H1 (cell line): ENCODE measurements around the gene ZBTB45. TPM values are rescaled to one million over a fixed set of nuclear protein-coding genes. Genes with fewer than 3 reads are reported as not detected.
A peak's percentile ranks its signal among the peaks of the same experiment; 100 is the strongest.

Experiments
- ATF2 ChIP-seq: IDR thresholded peaks from 2 replicates; pipeline ENCODE4 v1.6.1; 2012; ENCODE audit warnings: low read length, inconsistent platforms
- CREB1 ChIP-seq: IDR thresholded peaks from 2 replicates; pipeline ENCODE4 v1.6.1; 2012; ENCODE audit warnings: inconsistent platforms
- EP300 ChIP-seq, 2 experiments: IDR thresholded peaks; 1 replicate in 1 of 2; 2 replicates in 1 of 2; pipeline ENCODE4 v1.6.1; 2011 to 2012; ENCODE audit warnings: low read depth in 2 of 2, low read length in 2 of 2, mild to moderate bottlenecking in 2 of 2, borderline replicate concordance in 1 of 2, inconsistent platforms in 1 of 2, moderate library complexity in 1 of 2
- EZH2 ChIP-seq: fragments of 200-600 bp; sonication (generic); IDR thresholded peaks from 2 replicates; pipeline ENCODE4 v1.7.1; 2012; ENCODE audit warnings: low read depth, mild to moderate bottlenecking, moderate library complexity, low read length, inconsistent platforms; ENCODE audit not compliant: severe bottlenecking
- GABPA ChIP-seq: IDR thresholded peaks from 2 replicates; pipeline ENCODE4 v1.6.1; 2011; ENCODE audit warnings: mild to moderate bottlenecking, low read length, moderate library complexity, borderline replicate concordance; ENCODE audit not compliant: insufficient read depth
- HDAC2 ChIP-seq, 2 experiments: fragments of 300-600 bp in 1 of 2; sonication (generic) in 1 of 2; IDR thresholded peaks; 2 replicates each; pipeline ENCODE4 v1.6.1; 2011 to 2012; ENCODE audit warnings: low read depth in 2 of 2, low read length in 2 of 2, mild to moderate bottlenecking in 2 of 2, moderate library complexity in 2 of 2, borderline replicate concordance in 1 of 2, inconsistent platforms in 1 of 2
- HDAC6 ChIP-seq: IDR thresholded peaks from one replicate; pipeline ENCODE4 v1.7.1; 2012; ENCODE audit warnings: low read depth, mild to moderate bottlenecking, inconsistent platforms, low read length, moderate library complexity
- JUND ChIP-seq: IDR thresholded peaks from 2 replicates; pipeline ENCODE4 v1.6.1; 2011; ENCODE audit warnings: mild to moderate bottlenecking, improper control_type of control experiment, low read length
- KDM1A ChIP-seq: fragments of 200-600, 300-600 bp; sonication (generic); IDR thresholded peaks from 2 replicates; pipeline ENCODE4 v1.7.1; 2016; ENCODE audit warnings: mild to moderate bottlenecking, low read length, borderline replicate concordance
- KDM4A ChIP-seq: IDR thresholded peaks from one replicate; pipeline ENCODE4 v1.7.1; 2012; ENCODE audit warnings: low read depth, mild to moderate bottlenecking, moderate library complexity, low read length, inconsistent platforms; ENCODE audit not compliant: severe bottlenecking
- POLR2A ChIP-seq, 2 experiments: IDR thresholded peaks; 1 replicate in 1 of 2; 2 replicates in 1 of 2; pipeline ENCODE4 v1.6.1; 2011; ENCODE audit warnings: low read depth in 2 of 2, low read length in 2 of 2, mild to moderate bottlenecking in 2 of 2; ENCODE audit errors: control extremely low read depth in 1 of 2
- POLR2AphosphoS5 ChIP-seq: IDR thresholded peaks from 2 replicates; pipeline ENCODE4 v1.6.1; 2011; ENCODE audit warnings: low read depth, low read length
- POU5F1 ChIP-seq: IDR thresholded peaks from 2 replicates; pipeline ENCODE4 v1.6.1; 2011; ENCODE audit warnings: low read depth, mild to moderate bottlenecking, low read length, moderate library complexity
- RFX5 ChIP-seq: IDR thresholded peaks from 2 replicates; pipeline ENCODE4 v1.6.1; 2011; ENCODE audit warnings: low read depth, low read length, improper control_type of control experiment, borderline replicate concordance
- SIN3A ChIP-seq, 2 experiments: IDR thresholded peaks in 1 of 2; conservative IDR thresholded peaks in 1 of 2; 2 replicates each; pipeline ENCODE4 v1.6.1; 2011 to 2012; ENCODE audit warnings: low read length in 2 of 2, improper control_type of control experiment in 1 of 2, low read depth in 1 of 2, mild to moderate bottlenecking in 1 of 2
- SP4 ChIP-seq: IDR thresholded peaks from 2 replicates; pipeline ENCODE4 v1.6.1; 2012; ENCODE audit warnings: low read length, inconsistent platforms
- SUZ12 ChIP-seq: fragments of 200-600 bp; sonication (generic); IDR thresholded peaks from 2 replicates; pipeline ENCODE4 v1.6.1; 2012; ENCODE audit warnings: mild to moderate bottlenecking, inconsistent platforms, low read length, moderate library complexity, mixed read lengths
- TAF1 ChIP-seq: IDR thresholded peaks from 2 replicates; pipeline ENCODE4 v1.6.1; 2011; ENCODE audit warnings: mild to moderate bottlenecking, low read depth, low read length
- TCF12 ChIP-seq: IDR thresholded peaks from 2 replicates; pipeline ENCODE4 v1.6.1; 2011; ENCODE audit warnings: low read depth, mild to moderate bottlenecking, low read length
- TEAD4 ChIP-seq: IDR thresholded peaks from 2 replicates; pipeline ENCODE4 v1.6.1; 2012; ENCODE audit warnings: low read depth, low read length, inconsistent platforms, mixed read lengths
- ZNF274 ChIP-seq: IDR thresholded peaks from 2 replicates; pipeline ENCODE4 v1.7.0; 2012; ENCODE audit warnings: low read length, borderline replicate concordance; ENCODE audit errors: extremely low read depth
- polyA plus RNA-seq, 7 experiments: library from polyadenylated mRNA; depleted of rRNA in 3 of 7; stranded (reverse) in 5 of 7; unstranded in 2 of 7; fragments of >200 nt in 5 of 7; fragments of 200-250 nt in 2 of 7; gene quantifications; 1 replicate in 5 of 7; 2 replicates in 1 of 7; 4 replicates in 1 of 7; pipeline versions ENCODE4 v1.2.1 to v1.2.3, GENCODE V29; 2011 to 2013; ENCODE audit warnings: missing spikeins in 2 of 7, mixed read lengths in 2 of 7
- total RNA-seq: library from RNA; stranded (reverse); fragmentation: NEBNext Ultra II Directional; extraction: Animal tissue kit (Norgen Biotek cat#: 25700); gene quantifications from 2 replicates; pipeline ENCODE4 v1.2.1, GENCODE V29; 2021
- TF ChIP-seq, protein P1 (sequence below): IDR thresholded peaks from 2 replicates; pipeline ENCODE4 v1.6.1; 2011; ENCODE audit warnings: low read depth, mild to moderate bottlenecking, low read length; ENCODE audit not compliant: insufficient read depth

Gene ZBTB45
- total and polyA plus RNA-seq, 2 of the 8 experiments (the other 6 are each of a cell fraction or from before 2014, with no cell fraction given): 16.9 to 17.2 TPM

DNA sequence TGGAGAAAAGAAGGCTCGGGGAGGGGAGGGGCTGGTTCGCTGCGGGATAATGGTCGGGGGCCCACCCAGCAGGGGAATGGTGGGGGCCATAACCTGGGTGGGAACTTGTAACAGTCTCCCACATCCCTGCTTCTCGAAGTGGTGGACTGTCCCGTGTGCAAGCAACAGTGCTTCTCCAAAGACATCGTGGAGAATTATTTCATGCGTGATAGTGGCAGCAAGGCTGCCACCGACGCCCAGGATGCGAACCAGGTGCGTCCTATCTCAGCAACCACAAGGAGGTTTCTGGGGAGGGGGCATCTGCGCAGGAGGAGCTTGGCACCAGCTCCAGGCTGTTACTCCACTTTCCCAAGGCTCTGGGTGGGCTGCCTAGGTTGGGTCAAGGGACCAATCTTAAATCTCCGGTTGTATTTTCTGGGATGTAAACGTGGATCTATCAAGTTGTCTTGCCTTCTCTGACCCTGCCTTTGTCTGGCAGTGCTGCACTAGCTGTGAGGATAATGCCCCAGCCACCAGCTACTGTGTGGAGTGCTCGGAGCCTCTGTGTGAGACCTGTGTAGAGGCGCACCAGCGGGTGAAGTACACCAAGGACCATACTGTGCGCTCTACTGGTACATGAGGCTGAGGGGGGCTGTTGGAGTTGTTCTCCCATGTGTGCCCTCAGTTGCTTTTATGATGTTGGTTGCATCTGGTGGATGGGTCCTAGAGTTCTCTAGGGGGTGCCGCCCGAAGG is 25.8 kb upstream of the ZBTB45 start (continued):
- TF ChIP-seq KDM4A (no peak), POU5F1 (no peak), EZH2 (no peak), HDAC2 (IDR thresholded peaks at IDR 0.05; ENCODE audit: borderline replicate concordance in 1 of 2, low read depth in 2 of 2, low read length in 2 of 2) (no peak), ZNF274 (no peak), TEAD4 (no peak), JUND (no peak), HDAC6 (no peak), RFX5 (no peak), ATF2 (0 out of 2 replicates have a peak, but pooled peaks have one; percentile 11), SIN3A (conservative IDR thresholded peaks at IDR 0.05 in 1 of 2, IDR thresholded peaks at IDR 0.05 in 1 of 2; ENCODE audit: low read depth in 1 of 2, low read length in 2 of 2) (no peak), KDM1A (no peak), TAF1 (no peak), POLR2A (IDR thresholded peaks at IDR 0.05; ENCODE audit: control extremely low read depth in 1 of 2, low read depth in 2 of 2, low read length in 2 of 2) (peak in 1 of 2 experiments; percentile 29; a peak in 2 of 3 replicates), SP4 (no peak), POLR2AphosphoS5 (peak; percentile 43; the same call in 1 of the 2 replicates), EP300 (IDR thresholded peaks at IDR 0.05; ENCODE audit: borderline replicate concordance in 1 of 2, low read depth in 2 of 2, low read length in 2 of 2) (no peak), GABPA (no peak), SUZ12 (no peak), CREB1 (no peak), TCF12 (no peak)
- TF ChIP-seq, protein P1, sequence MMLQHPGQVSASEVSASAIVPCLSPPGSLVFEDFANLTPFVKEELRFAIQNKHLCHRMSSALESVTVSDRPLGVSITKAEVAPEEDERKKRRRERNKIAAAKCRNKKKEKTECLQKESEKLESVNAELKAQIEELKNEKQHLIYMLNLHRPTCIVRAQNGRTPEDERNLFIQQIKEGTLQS: no peak
